ENCODE data around the gene TRPM3. TPM values are rescaled to one million over a fixed set of nuclear protein-coding genes. Genes with fewer than 3 reads are reported as not detected.

Gene TRPM3
- total and polyA plus RNA-seq, 10 donors = 0.02 to 6.7 (median 1.6) TPM

- Histone ChIP-seq H3K36me3 (no peaks in the 10 kb centered on the region), H3K4me3 (no peak overlapping the region), H3K27me3 (replicated peaks in 1 of 7) (no peaks in the 10 kb centered on the region), H3K4me1 (no peaks in the 10 kb centered on the region), H3K9me3 (no peaks in the 10 kb centered on the region), H3K27ac (peak overlapping the region in 2 of 8 donors; percentile 5 to 10)
- DNase-seq = no peak
- 86 to 94% (median 88%) methylated on average over 2 of the region's 2 CpGs for WGBS, 5 donors
- intact Hi-C loops (cut with DNase I; ENCODE audit: low total_unique reads) = loop anchor here (10.0 kb wide), 1 partner anchor 100 kb away; no protein-coding TSS in a partner anchor
- TF ChIP-seq POLR2AphosphoS5 (IDR thresholded peaks at IDR 0.05) (no peak), CTCF (IDR thresholded peaks at IDR 0.05 in 8 of 11, conservative IDR thresholded peaks at IDR 0.05 in 3 of 11) (no peak), POLR2A (IDR thresholded peaks at IDR 0.05) (no peak)
These were observed 527.0 kb downstream of the TRPM3 start for GRCh38 chr9:70594386-70594944.

- DNase-seq = no peak
- Histone ChIP-seq H3K9me3 (no peaks in the 10 kb centered on the region), H3K27ac (peak overlapping the region in 2 of 8 donors; percentile 15 to 24), H3K4me1 (no peaks in the 10 kb centered on the region), H3K27me3 (replicated peaks in 1 of 7) (no peaks in the 10 kb centered on the region), H3K36me3 (no peaks in the 10 kb centered on the region), H3K4me3 (no peak overlapping the region)
- TF ChIP-seq CTCF (IDR thresholded peaks at IDR 0.05 in 8 of 11, conservative IDR thresholded peaks at IDR 0.05 in 3 of 11) (no peak), POLR2AphosphoS5 (IDR thresholded peaks at IDR 0.05) (no peak), POLR2A (IDR thresholded peaks at IDR 0.05) (no peak)
- intact Hi-C loops (cut with DNase I; ENCODE audit: low total_unique reads) = loop anchor here (10.0 kb wide), 1 partner anchor 98 kb away; no protein-coding TSS in a partner anchor
These were observed 528.2 kb downstream of the TRPM3 start for GRCh38 chr9:70593241-70593640.

DNA sequence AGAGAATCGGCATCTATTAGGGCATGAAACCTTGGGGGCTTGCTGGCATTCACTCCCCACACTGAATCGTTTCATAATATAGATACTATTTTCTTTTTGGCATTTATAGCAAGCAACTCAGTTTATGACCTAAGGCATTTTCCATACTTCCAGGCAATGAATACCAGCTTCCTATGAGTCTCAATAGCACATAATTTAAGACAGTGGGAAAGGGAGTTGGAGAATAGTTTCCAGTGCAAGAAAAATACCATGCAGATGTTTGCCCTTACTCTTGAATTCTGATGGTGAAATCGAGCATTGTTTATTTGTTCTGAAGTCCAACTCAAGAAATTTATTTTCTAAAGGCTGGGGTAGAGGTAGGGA, 531.1 kb downstream of the TRPM3 start:
- Histone ChIP-seq H3K36me3 (no peaks in the 10 kb centered on the region), H3K27ac (peak overlapping the region in 4 of 8 donors; percentile 2 to 62 (median 40)), H3K9me3 (no peaks in the 10 kb centered on the region), H3K4me3 (no peak overlapping the region), H3K4me1 (peaks cover 0 to 3% (median 0%) of the 10 kb centered on the region in 6 donors), H3K27me3 (replicated peaks in 1 of 7) (no peaks in the 10 kb centered on the region)
- no peak for DNase-seq
- 69 to 86% (median 82%) methylated on average over 3 of the region's 3 CpGs for WGBS, 5 donors
- TF ChIP-seq POLR2AphosphoS5 (IDR thresholded peaks at IDR 0.05) = no peak
- TF ChIP-seq POLR2A (IDR thresholded peaks at IDR 0.05) = no peak
- TF ChIP-seq CTCF (IDR thresholded peaks at IDR 0.05 in 8 of 11, conservative IDR thresholded peaks at IDR 0.05 in 3 of 11) = no peak
- intact Hi-C loops (cut with DNase I; ENCODE audit: low total_unique reads) = loop anchor here (10.0 kb wide), 1 partner anchor 95 kb away; no protein-coding TSS in a partner anchor

DNA sequence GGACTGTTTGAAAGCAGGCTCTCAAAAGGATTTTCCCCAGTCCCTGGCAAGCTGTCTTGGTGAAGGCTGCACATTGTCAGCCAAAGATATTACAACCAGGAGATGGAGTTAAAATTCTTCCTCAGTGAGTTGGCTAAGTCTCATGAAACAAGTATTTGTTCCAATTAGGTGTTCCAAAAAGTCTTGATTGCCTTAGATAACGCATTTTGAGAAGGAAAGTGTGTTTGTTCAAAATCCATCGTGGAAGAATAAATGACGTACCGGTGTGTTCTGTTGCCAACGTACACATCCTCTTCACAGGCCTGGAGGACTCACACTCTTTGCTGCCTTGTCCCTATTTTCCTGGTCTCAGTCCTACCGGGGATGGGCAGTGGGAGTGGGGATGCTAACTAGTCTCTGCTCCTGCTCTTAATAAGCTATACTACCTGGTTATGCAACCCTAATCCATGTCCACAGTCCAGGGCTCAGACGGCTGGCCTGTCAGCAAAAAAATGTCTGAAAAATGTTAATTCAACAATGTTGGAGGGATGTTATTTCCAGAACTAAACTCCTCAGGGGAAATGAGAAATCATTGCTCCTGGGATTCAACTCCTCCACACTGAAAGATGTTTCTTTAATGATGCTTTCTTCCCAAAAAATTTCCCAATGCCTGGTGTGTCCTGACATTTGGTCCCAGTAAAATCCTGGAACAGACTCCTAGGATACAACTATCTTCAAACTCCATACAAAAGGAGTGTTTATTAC, 531.7 kb downstream of the TRPM3 start:
- no peaks in the 10 kb centered on the region for H3K36me3 ChIP-seq
- TF ChIP-seq POLR2A (IDR thresholded peaks at IDR 0.05) (no peak), CTCF (IDR thresholded peaks at IDR 0.05 in 8 of 11, conservative IDR thresholded peaks at IDR 0.05 in 3 of 11) (no peak), POLR2AphosphoS5 (IDR thresholded peaks at IDR 0.05) (no peak)
- peaks cover 0 to 3% (median 0%) of the 10 kb centered on the region in 6 donors for H3K4me1 ChIP-seq
- H3K27ac ChIP-seq = peak overlapping the region in 7 of 8 donors; percentile 2 to 62 (median 23)
- WGBS, 5 donors = 76 to 93% (median 88%) methylated on average over 7 of the region's 7 CpGs
- DNase-seq = no peak
- no peaks in the 10 kb centered on the region for H3K27me3 ChIP-seq (replicated peaks in 1 of 7)
- intact Hi-C loops (cut with DNase I; ENCODE audit: low total_unique reads) = loop anchor here (10.0 kb wide), 1 partner anchor 95 kb away; no protein-coding TSS in a partner anchor
- no peaks in the 10 kb centered on the region for H3K9me3 ChIP-seq
- H3K4me3 ChIP-seq = no peak overlapping the region

Measured in spleen (tissue), 11 donors.